ENCODE data around the gene PRSS27.

The PRSS27 gene

GRCh38 chr16:2713985-2714774 lies 5.8 kb downstream of the PRSS27 start:
- intact Hi-C loops (cut with DNase I) = no loop called here
- DNase-seq = no peak

DNA sequence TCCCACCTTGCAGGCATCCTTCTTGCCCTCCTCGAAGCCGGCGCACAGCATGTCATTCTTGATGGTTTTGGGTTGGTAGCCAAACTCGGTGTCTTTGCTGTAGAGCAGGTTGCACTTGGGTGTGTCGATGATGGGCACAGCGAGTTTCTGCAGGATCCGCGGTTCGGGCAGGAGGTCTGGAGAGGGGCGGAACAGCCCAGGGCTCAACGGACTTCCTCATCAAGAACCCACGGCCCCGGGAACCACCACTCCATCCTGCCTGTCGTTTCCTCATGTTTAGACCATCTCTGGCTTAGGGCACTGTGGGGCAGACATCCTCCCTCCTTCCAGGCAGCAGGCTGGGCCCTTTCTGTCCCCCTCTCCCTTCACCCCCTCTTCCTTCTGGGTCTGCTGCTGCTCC lies 6.5 kb downstream of the PRSS27 start:
- DNase-seq = no peak
- intact Hi-C loops (cut with DNase I) = no loop called here

GRCh38 chr16:2712546-2712945 lies 7.5 kb downstream of the PRSS27 start:
- intact Hi-C loops (cut with DNase I) = no loop called here
- DNase-seq = no peak

DNA sequence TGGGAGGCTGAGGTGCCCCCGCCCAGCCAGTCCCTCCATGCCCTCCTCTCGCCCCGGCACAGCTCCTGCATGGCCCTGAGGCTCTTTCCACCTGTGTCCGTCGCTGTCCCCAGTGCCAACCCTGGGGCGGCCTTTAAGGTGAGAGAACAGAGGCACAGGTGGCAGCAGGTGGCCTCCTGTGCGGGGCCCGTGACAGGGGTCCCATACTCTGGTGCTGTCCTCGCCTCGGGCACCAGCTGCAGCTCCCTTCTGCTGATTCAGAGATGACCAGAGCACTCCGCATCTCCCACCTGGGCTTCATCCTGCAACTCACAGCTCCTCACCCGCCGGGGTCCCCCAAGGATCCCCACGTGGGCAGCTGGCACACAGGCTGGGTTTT lies 8.0 kb downstream of the PRSS27 start:
- intact Hi-C loops (cut with DNase I) = no loop called here

GRCh38 chr16:2711370-2712062 lies 8.5 kb downstream of the PRSS27 start:
- DNase-seq = no peak
- intact Hi-C loops (cut with DNase I) = no loop called here

More for the DNA sequence above, 8.0 kb downstream of the PRSS27 start:
- no peak for DNase-seq

DNA sequence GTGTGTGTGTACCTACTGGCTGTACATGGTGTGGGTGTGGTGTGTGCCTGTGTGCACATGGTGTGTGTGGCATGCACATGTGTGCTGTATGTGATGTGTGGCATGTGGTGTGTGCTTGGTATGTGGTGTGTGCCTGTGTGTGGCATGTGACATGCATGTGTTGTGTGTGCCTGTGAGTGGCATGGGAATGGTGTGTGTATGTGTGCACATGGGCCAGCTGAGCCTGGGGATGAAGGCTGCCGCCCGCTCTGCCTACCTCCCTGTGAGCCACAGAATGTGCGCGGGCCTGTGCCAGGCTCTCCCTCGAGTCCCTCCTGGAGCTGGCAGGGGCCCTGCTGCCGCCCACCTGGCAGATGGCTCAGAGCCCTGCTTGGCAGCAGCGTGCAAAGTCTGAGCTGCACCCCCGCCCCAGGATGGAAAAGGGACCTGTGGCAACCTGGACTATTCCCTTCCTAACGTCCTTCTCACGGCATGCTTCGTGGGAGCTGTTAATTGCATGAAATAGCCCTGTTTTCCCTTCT lies 9.3 kb downstream of the PRSS27 start:
- intact Hi-C loops (cut with DNase I) = no loop called here
- DNase-seq = peak in 1 of 42 donors; percentile 20

GRCh38 chr16:2710021-2710710 lies 9.9 kb downstream of the PRSS27 start:
- no peak for DNase-seq
- intact Hi-C loops (cut with DNase I) = no loop called here

DNA sequence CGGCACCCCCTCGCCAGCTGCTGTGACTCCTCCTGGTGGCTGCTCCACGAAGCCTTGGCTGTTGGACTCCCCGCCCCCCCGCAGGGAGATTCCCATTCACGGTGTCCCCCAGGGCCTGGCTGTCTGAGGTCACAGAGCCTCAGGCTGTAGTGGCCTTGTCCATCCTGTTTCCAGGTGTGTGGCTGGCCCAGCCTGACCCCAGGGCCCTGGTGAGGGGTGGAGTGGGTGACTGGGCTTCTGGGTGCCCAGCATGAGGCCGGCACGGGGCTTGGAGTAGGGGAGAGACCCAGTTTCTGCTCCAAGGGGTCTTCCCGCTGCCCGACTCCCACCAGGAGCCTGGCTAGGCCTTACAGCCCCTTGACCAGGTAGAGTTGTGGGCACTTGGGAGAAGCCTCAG lies 10.4 kb downstream of the PRSS27 start:
- intact Hi-C loops (cut with DNase I) = no loop called here
- DNase-seq = no peak

GRCh38 chr16:2708955-2709587 lies 11.0 kb downstream of the PRSS27 start:
- DNase-seq = no peak
- intact Hi-C loops (cut with DNase I) = no loop called here

DNA sequence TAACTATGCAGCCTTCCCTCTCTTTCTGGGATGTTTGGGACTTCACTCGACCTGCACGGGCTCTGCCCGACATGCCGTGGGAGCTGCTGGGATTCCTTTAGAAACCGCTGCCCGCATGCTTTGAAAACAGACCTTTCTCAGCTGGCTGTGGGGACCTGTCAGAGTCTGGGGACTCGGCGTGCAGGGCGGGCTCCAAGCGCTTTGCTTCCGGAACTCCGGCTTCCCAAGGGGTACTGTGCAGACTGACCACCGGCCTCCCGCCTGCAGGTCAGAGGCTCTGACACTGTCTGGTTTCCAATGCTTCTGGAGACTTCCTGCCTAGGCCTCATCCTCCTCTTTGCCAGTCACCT lies 11.8 kb downstream of the PRSS27 start:
- no peak for DNase-seq
- intact Hi-C loops (cut with DNase I) = no loop called here

DNA sequence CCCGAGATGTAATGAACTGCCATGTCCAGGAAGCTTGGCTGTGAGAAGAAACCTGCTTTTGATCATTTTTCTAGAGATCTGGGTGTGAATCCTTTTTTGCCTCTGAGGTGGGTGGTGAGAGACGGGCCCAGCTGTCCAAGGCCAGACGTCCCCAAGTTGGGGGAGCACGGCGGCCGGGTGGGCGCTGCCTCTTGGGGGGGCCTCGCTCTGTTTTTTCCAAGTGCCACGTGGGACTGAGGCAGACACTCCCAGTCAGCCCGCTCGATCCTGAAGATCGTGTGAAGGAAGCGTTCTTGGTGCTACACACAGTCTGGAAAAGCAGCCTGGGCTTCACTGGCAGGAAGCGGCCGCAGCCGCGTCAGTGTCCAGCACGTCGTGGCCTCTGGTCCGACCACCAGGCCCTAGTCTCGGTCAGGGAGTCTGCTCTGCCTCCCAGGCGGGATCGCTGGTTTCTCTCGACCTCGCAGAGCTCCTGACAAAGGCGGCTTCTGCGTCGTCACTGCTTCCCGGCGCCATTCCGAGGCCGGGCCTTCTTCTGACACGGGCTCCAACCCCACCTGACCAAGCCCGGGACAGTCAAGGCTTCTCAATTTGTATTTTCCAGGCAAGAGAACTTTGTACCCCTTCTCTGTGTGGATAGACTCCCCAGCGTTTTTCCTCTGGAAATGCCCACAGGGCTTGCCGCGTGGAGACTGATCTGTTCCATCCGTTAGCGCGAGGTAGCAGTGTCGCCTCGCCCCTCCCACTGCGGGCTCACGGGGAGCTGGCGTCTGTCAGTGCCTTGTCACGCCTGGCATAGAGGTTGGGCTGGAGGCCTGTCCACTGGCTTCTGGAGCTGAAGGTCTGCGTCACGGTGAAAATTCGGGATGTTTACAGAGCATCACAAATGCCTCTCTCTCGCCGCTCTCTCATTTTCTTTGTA lies 12.4 kb downstream of the PRSS27 start:
- DNase-seq = no peak
- intact Hi-C loops (cut with DNase I) = no loop called here

DNA sequence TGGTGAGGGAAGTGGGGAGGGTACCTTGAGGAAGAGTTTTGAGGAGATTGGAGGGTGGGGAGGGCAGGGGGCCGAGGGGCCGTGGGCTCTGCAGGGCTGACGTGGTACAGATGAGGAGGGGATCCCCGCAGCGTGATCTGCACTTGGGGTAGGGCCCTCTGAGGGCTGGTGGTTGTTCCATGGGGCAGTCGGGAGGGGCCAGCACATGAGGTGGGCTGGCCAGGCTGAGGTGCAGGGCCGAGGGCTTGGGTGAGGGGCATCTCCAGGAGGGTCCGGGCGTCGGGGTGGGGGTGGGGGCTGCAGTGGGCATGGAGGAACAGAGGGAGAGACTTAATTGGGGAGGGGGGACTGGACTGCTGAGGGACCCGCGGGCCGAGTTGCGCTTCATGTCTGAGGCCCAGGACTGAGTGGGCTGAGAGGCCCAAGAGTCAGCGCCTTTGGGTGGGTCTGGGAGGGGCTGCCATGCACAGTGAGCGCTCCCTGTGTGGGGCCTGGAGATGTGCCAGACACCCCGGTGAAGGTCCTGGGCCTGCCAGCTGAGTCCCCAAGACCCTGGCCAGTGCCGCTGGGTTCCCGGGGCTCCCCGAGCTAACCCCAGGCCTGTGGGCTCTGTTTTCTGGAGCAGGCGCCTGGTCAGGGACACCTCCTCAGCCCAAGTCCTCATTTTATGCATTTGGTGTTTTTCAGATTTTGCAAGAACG lies 13.3 kb downstream of the PRSS27 start:
- intact Hi-C loops (cut with DNase I) = no loop called here
- DNase-seq = no peak

- intact Hi-C loops (cut with DNase I) = no loop called here
- no peak for DNase-seq
Measured at GRCh38 chr16:2706085-2706484, 13.9 kb downstream of the PRSS27 start.

DNA sequence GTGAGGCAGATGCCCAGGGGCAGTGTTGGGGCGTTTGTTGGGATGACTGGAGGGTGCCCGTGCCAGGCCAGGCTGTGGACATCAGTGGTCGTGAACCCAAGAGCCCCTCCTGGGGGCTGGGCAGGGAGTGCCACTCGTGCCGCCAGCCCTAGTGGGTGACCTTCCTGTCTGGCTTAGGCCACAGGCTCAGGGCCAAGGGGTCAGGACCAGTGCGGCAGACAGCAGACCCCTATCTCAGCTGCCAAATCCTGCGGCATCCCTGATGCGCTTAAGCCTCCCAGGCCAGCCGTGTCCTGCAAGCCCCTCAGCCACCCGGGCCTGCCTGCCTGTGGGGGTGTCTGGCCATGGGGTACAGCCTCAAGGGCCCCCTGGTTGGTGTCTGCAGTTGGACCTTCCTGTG lies 14.7 kb downstream of the PRSS27 start:
- intact Hi-C loops (cut with DNase I) = no loop called here
- no peak for DNase-seq

- intact Hi-C loops (cut with DNase I) = no loop called here
Measured at GRCh38 chr16:2704983-2705275, 15.1 kb downstream of the PRSS27 start.

DNA sequence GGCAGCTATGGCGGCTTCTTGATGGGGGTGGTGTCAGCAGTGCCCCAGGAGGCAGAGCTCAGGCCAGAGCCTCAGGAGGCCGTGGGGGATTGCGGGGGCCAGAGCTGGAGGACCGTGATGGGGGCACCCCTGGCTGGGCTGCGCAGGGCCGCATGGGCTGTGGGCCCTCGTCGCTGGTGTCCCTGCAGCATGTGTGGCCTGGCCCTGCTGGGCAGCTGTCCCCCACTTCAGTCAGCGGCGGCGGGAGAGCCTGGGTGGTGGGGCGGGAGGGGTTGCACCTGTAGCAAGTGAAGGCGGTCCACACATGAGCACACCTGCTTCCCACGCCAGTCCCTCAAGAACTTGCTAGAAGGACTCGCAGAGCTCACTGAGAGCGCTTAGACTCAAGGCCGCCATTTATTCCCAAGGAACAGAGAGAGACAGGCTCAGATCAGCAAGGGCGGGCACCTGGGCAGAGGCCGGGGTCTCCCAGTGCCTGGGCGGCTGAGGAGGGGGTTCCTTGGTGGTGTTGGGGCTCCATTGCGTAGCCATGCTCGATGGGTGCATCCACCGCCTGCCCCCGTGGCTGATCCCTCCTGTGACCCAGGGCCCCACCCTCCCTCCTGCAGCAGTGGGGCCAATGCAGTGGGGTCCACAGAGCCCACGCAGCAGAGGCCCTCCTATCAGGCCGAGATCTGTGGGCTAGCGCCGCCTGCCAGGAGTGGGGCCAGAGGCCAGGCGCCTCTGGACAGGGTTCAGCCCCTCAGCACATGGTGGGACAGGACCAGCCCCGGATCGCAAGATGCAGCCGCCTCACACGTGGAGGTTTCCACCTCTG lies 15.7 kb downstream of the PRSS27 start:
- intact Hi-C loops (cut with DNase I) = no loop called here
- DNase-seq = no peak

More at GRCh38 chr16:2704983-2705275, 15.1 kb downstream of the PRSS27 start:
- no peak for DNase-seq
